Motor neuron (in vitro differentiated cells): Measurements from ENCODE around the gene CEP170B. TPM values are rescaled to one million over a fixed set of nuclear protein-coding genes. Genes with fewer than 3 reads are reported as not detected.
A peak's percentile ranks its signal among the peaks of the same experiment; 100 is the strongest.
"Not testable (repeated sequence)": the region's sequence is repeated elsewhere in the genome, so short reads cannot be mapped to it uniquely, and the experiment has no call there.

Experiments
- ATAC-seq, 8 experiments: fragments of 200-7000 bp; cut with Tn5 transposase; replicated peaks in 6 of 8; 2 replicates each; pipeline ENCODE4 v1.8.0; 2021; ENCODE audit warnings: mild to moderate bottlenecking in 8 of 8, moderate library complexity in 8 of 8
- H3K27ac ChIP-seq, 2 donors: fragments of 250-450 bp; sonication (Bioruptor Pico); 2 replicates each; pipeline ENCODE4 v1.9.0; 2021; ENCODE audit warnings: antibody characterized with exemption in 2 of 2, mild to moderate bottlenecking in 2 of 2, moderate library complexity in 1 of 2
- H3K4me1 ChIP-seq, 2 donors: fragments of 250-450 bp; sonication (Bioruptor Pico); replicated peaks in 1 of 2; 2 replicates each; pipeline ENCODE4 v1.6.1; 2021; ENCODE audit warnings: antibody characterized with exemption in 2 of 2, mild to moderate bottlenecking in 2 of 2, moderate library complexity in 1 of 2
- H3K4me3 ChIP-seq, 5 donors: fragments of 250-450 bp; sonication (Bioruptor Pico); 2 replicates each; pipeline ENCODE4 v1.9.0; 2021; ENCODE audit warnings: antibody characterized with exemption in 5 of 5, mild to moderate bottlenecking in 5 of 5, moderate library complexity in 4 of 5
- WGBS, 10 experiments: fragments of 450-650 bp; shearing (Covaris generic); methylation state at CpG; one replicate each; pipeline ENCODE4 v1.0.0; 2022; 5-methylcytosine and 5-hydroxymethylcytosine counted together
- in situ Hi-C, 9 experiments: fragments of 400-800 bp; cut with MboI; loops; one replicate each; pipeline ENCODE4 v1.15.0; 2021; ENCODE audit warnings: low sequenced_read_pairs in 9 of 9, low pct_unique_long_range_greater_than_20kb in 2 of 9; ENCODE audit not compliant: unreplicated experiment in 9 of 9
- total RNA-seq, 8 experiments: library from RNA; unstranded; fragments of 300-600 nt; gene quantifications; 2 replicates each; pipeline versions ENCODE4 v1.2.3 to v1.2.4, GENCODE V29; 2022

The CEP170B gene
- total RNA-seq, 8 experiments from 2014 or later, result 6.3 to 18.4 (median 9.6) TPM

- H3K27ac ChIP-seq, result no peak overlapping the region
- WGBS, 10 experiments, result 80 to 100% (median 95%) methylated on average over 1 to 13 of the region's 37 CpGs; no CpG with 5 or more reads in 7 of the 10 experiments
- no peak for ATAC-seq
- in situ Hi-C loops, result no loop called here
- no peaks in the 10 kb centered on the region for H3K4me1 ChIP-seq
- no peak overlapping the region for H3K4me3 ChIP-seq
These were observed 32.5 kb downstream of the CEP170B start for GRCh38 chr14:104897330-104898194.

- 90 to 100% (median 100%) methylated on average over 1 to 2 of the region's 7 CpGs; no CpG with 5 or more reads in 6 of the 10 experiments for WGBS, 10 experiments
- H3K27ac ChIP-seq, result no peak overlapping the region
These were observed 33.1 kb downstream of the CEP170B start for GRCh38 chr14:104898195-104898558.

GRCh38 chr14:104898870-104899510, 33.9 kb downstream of the CEP170B start:
- H3K27ac ChIP-seq, result no peak overlapping the region
- in situ Hi-C loops, result no loop called here
- WGBS, 10 experiments, result 20 to 100% (median 74%) methylated on average over 4 to 16 of the region's 24 CpGs
- H3K4me3 ChIP-seq, result no peak overlapping the region
- no peak for ATAC-seq
- no peaks in the 10 kb centered on the region for H3K4me1 ChIP-seq

More at GRCh38 chr14:104898195-104898558, 33.1 kb downstream of the CEP170B start:
- ATAC-seq, result no peak
- H3K4me3 ChIP-seq, result no peak overlapping the region
- in situ Hi-C loops, result no loop called here
- no peaks in the 10 kb centered on the region for H3K4me1 ChIP-seq

- in situ Hi-C loops, result loop anchor here in 1 of 9 experiments (25.0 kb wide), 1 partner anchor 138 kb away; no protein-coding TSS in a partner anchor
- ATAC-seq, result no peak
- WGBS, 10 experiments, result 33 to 83% (median 49%) methylated on average over 1 to 2 of the region's 2 CpGs; no CpG with 5 or more reads in 3 of the 10 experiments
- no peak overlapping the region for H3K27ac ChIP-seq
- no peaks in the 10 kb centered on the region for H3K4me1 ChIP-seq
- H3K4me3 ChIP-seq, result no peak overlapping the region
These were observed 34.7 kb downstream of the CEP170B start for GRCh38 chr14:104899781-104900180.

GRCh38 chr14:104900639-104901512, 35.8 kb downstream of the CEP170B start:
- Histone ChIP-seq H3K4me3 (no peak overlapping the region), H3K4me1 (no peaks in the 10 kb centered on the region), H3K27ac (no peak overlapping the region)
- in situ Hi-C loops, result loop anchor here in 1 of 9 experiments (25.0 kb wide), 1 partner anchor 136 kb away; no protein-coding TSS in a partner anchor
- 59 to 88% (median 79%) methylated on average over 6 to 10 of the region's 12 CpGs for WGBS, 10 experiments
- ATAC-seq, result no peak

GRCh38 chr14:104903990-104904389, 38.9 kb downstream of the CEP170B start:
- 62 to 97% (median 88%) methylated on average over 2 to 7 of the region's 7 CpGs; no CpG with 5 or more reads in 1 of the 10 experiments for WGBS, 10 experiments
- no peak for ATAC-seq
- in situ Hi-C loops, result loop anchor here in 1 of 9 experiments (25.0 kb wide), 1 partner anchor 133 kb away; no protein-coding TSS in a partner anchor
- H3K4me1 ChIP-seq, result no peaks in the 10 kb centered on the region
- no peak overlapping the region for H3K27ac ChIP-seq
- no peak overlapping the region for H3K4me3 ChIP-seq

- in situ Hi-C loops, result loop anchor here in 1 of 9 experiments (25.0 kb wide), 1 partner anchor 132 kb away; no protein-coding TSS in a partner anchor
- not testable (repeated sequence) for H3K4me3 ChIP-seq, H3K4me1 ChIP-seq, H3K27ac ChIP-seq
- 0 to 86% (median 51%) methylated on average over 2 to 9 of the region's 38 CpGs; no CpG with 5 or more reads in 2 of the 10 experiments for WGBS, 10 experiments
- ATAC-seq, result peak in 1 of 8 experiments; percentile 14
These were observed 39.8 kb downstream of the CEP170B start for GRCh38 chr14:104904650-104905578.

- H3K27ac ChIP-seq, H3K4me3 ChIP-seq, ATAC-seq, H3K4me1 ChIP-seq: not testable (repeated sequence)
- in situ Hi-C loops, result loop anchor here in 1 of 9 experiments (25.0 kb wide), 1 partner anchor 132 kb away; no protein-coding TSS in a partner anchor
- WGBS, 10 experiments, result 14% methylated on average over 9 of the region's 28 CpGs; no CpG with 5 or more reads in 9 of the 10 experiments
These were observed 40.5 kb downstream of the CEP170B start for GRCh38 chr14:104905579-104905933.

- peak in 2 of 8 experiments; percentile 48 to 70 for ATAC-seq
- no peak overlapping the region for H3K27ac ChIP-seq
- in situ Hi-C loops, result loop anchor here in 1 of 9 experiments (25.0 kb wide), 1 partner anchor 129 kb away; no protein-coding TSS in a partner anchor
These were observed 43.2 kb downstream of the CEP170B start for GRCh38 chr14:104908303-104908702.

GRCh38 chr14:104912053-104912452, 47.0 kb downstream of the CEP170B start:
- no peaks in the 10 kb centered on the region for H3K4me1 ChIP-seq
- no peak overlapping the region for H3K27ac ChIP-seq
- ATAC-seq, result no peak
- WGBS, 10 experiments, result 50 to 100% (median 73%) methylated on average over 1 to 3 of the region's 3 CpGs; no CpG with 5 or more reads in 6 of the 10 experiments
- no peak overlapping the region for H3K4me3 ChIP-seq
- in situ Hi-C loops, result loop anchor here in 1 of 9 experiments (25.0 kb wide), 1 partner anchor 125 kb away; no protein-coding TSS in a partner anchor

More at GRCh38 chr14:104908303-104908702, 43.2 kb downstream of the CEP170B start:
- H3K4me1 ChIP-seq, result no peaks in the 10 kb centered on the region
- 0 to 57% (median 0%) methylated on average over 1 of the region's 1 CpG; no CpG with 5 or more reads in 2 of the 10 experiments for WGBS, 10 experiments
- H3K4me3 ChIP-seq, result no peak overlapping the region

- Histone ChIP-seq H3K4me3 (no peak overlapping the region), H3K27ac (no peak overlapping the region), H3K4me1 (no peaks in the 10 kb centered on the region)
- in situ Hi-C loops, result loop anchor here in 1 of 9 experiments (25.0 kb wide), 1 partner anchor 124 kb away; no protein-coding TSS in a partner anchor
- WGBS, 10 experiments, result 0 to 100% (median 90%) methylated on average over 1 to 6 of the region's 7 CpGs; no CpG with 5 or more reads in 1 of the 10 experiments
- ATAC-seq, result peak in 2 of 8 experiments; percentile 56 to 76
These were observed 48.4 kb downstream of the CEP170B start for GRCh38 chr14:104913435-104913834.
